Common myeloid progenitor, CD34-positive (primary cell): ENCODE data around the gene PPM1L.
"Not testable (repeated sequence)": the region's sequence is repeated elsewhere in the genome, so short reads cannot be mapped to it uniquely, and the experiment has no call there.

Experiments
- CTCF ChIA-PET: fragments of 350-600 bp; sonication (Branson Sonifier 250); formaldehyde crosslinking; loops from one replicate; lab custom pipeline; 2021; ENCODE audit warnings: antibody characterized with exemption; lab: Charles Lee
- POLR2A ChIA-PET: fragments of 350-600 bp; sonication (Branson Sonifier 250); formaldehyde crosslinking; loops from one replicate; lab custom pipeline; 2021; ENCODE audit warnings: antibody characterized with exemption; lab: Charles Lee
- DNase-seq, 3 donors: peaks; one replicate each; pipeline versions ENCODE4 v3.0.0 to v3.0.0-alpha.2; 2013
- H3K27ac ChIP-seq, 2 experiments: 1 replicate in 1 of 2; 2 replicates in 1 of 2; pipeline ENCODE4 v1.7.0; 2013; ENCODE audit warnings: inconsistent platforms in 2 of 2, low read length in 2 of 2, mild to moderate bottlenecking in 2 of 2, low read depth in 1 of 2, moderate library complexity in 1 of 2; ENCODE audit not compliant: severe bottlenecking in 2 of 2, insufficient read depth in 1 of 2, poor library complexity in 1 of 2
- H3K27me3 ChIP-seq, 5 experiments: replicated peaks in 2 of 5; 1 replicate in 3 of 5; 2 replicates in 2 of 5; pipeline versions ENCODE4 v1.6.1 to v1.7.0; 2013; ENCODE audit warnings: low read length in 4 of 5, mild to moderate bottlenecking in 2 of 5, moderate library complexity in 2 of 5, inconsistent platforms in 1 of 5; ENCODE audit not compliant: insufficient read depth in 5 of 5, control insufficient read depth in 4 of 5
- H3K36me3 ChIP-seq, 4 experiments: 1 replicate in 2 of 4; 2 replicates in 2 of 4; pipeline versions ENCODE4 v1.6.1 to v1.7.0; 2013; ENCODE audit warnings: low read length in 3 of 4, control low read depth in 1 of 4, mild to moderate bottlenecking in 1 of 4; ENCODE audit not compliant: control insufficient read depth in 4 of 4, insufficient read depth in 4 of 4
- H3K4me1 ChIP-seq, 4 experiments: 1 replicate in 3 of 4; 2 replicates in 1 of 4; pipeline versions ENCODE4 v1.6.1 to v1.7.1; 2013; ENCODE audit warnings: low read length in 3 of 4, mild to moderate bottlenecking in 3 of 4, control low read depth in 1 of 4, inconsistent platforms in 1 of 4, moderate library complexity in 1 of 4; ENCODE audit not compliant: control insufficient read depth in 4 of 4, insufficient read depth in 4 of 4; ENCODE audit errors: control extremely low read depth in 1 of 4
- H3K4me3 ChIP-seq, 7 experiments: 1 replicate in 4 of 7; 2 replicates in 3 of 7; pipeline versions ENCODE4 v1.5.1 to v1.7.0; 2013; ENCODE audit warnings: mild to moderate bottlenecking in 7 of 7, low read length in 6 of 7, moderate library complexity in 6 of 7, inconsistent platforms in 2 of 7, low read depth in 2 of 7, control low read depth in 1 of 7; ENCODE audit not compliant: insufficient read depth in 4 of 7, control insufficient read depth in 1 of 7; ENCODE audit errors: extremely low read depth in 1 of 7
- H3K9me3 ChIP-seq, 5 experiments: 1 replicate in 4 of 5; 2 replicates in 1 of 5; pipeline versions ENCODE4 v1.6.1 to v1.7.1; 2013; ENCODE audit warnings: low read length in 4 of 5, mild to moderate bottlenecking in 2 of 5, inconsistent platforms in 1 of 5, low read depth in 1 of 5, moderate library complexity in 1 of 5; ENCODE audit not compliant: control insufficient read depth in 4 of 5, insufficient read depth in 2 of 5; ENCODE audit errors: control extremely low read depth in 1 of 5
- WGBS: methylation state at CpG from one replicate; pipeline ENCODE4 v1.1.5; 2013; ENCODE audit not compliant: insufficient coverage; 5-methylcytosine and 5-hydroxymethylcytosine counted together

Gene PPM1L

GRCh38 chr3:160982491-160982890 is 226.5 kb downstream of the PPM1L start:
- no CpG with 5 or more reads among the region's 1 CpG for WGBS

DNA sequence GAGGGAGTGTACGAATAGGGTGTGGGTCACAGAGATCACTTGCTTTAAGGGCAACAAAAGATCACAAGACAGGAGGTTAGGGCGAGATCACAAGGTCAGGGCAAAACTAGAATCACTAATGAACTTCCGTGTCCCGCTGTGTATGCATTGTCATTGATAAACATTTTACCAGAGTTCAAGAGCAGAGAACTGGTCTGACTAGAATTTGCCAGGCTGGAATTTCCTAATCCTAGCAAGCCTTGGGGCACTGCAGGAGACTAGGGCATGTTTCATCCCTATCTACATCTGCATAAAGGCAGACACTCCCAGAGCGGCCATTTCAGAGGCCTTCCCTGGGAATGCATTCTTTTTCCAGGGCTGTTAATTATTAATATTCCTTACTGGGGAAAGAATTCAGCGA is 227.9 kb downstream of the PPM1L start:
- H3K4me1 ChIP-seq: peaks cover 12 to 38% (median 19%) of the 10 kb centered on the region in 4 experiments
- POLR2A ChIA-PET, H3K4me3 ChIP-seq, DNase-seq, H3K27ac ChIP-seq, H3K9me3 ChIP-seq, H3K36me3 ChIP-seq, H3K27me3 ChIP-seq: not testable (repeated sequence)
- CTCF ChIA-PET: interaction anchor here (0.8 to 1.3 kb wide), 2 partner anchors 28 to 52 kb away, joined by 3 read pairs; no protein-coding TSS in a partner anchor
- WGBS: 87% methylated on average over 3 of the region's 6 CpGs

More at GRCh38 chr3:160982491-160982890, 226.5 kb downstream of the PPM1L start:
- ChIA-PET POLR2A (no interaction called here), CTCF (interaction anchor here (0.6 to 1.3 kb wide), 4 partner anchors 13 to 293 kb away, joined by 3 to 4 read pairs (median 3); no protein-coding TSS in a partner anchor)
- H3K4me3 ChIP-seq: peak overlapping the region in 1 of 7 experiments; percentile 19
- H3K4me1 ChIP-seq: peaks cover 17 to 47% (median 24%) of the 10 kb centered on the region in 4 experiments
- peaks cover 0 to 4% (median 0%) of the 10 kb centered on the region in 4 experiments for H3K36me3 ChIP-seq
- H3K9me3 ChIP-seq: peaks cover 0 to 5% (median 0%) of the 10 kb centered on the region in 5 experiments
- H3K27ac ChIP-seq: no peak overlapping the region
- peak; percentile 20 to 74 (median 66) for DNase-seq
- no peaks in the 10 kb centered on the region for H3K27me3 ChIP-seq

- H3K4me3 ChIP-seq: no peak overlapping the region
- ChIA-PET CTCF (no interaction called here), POLR2A (no interaction called here)
- no peaks in the 10 kb centered on the region for H3K27me3 ChIP-seq
- no peak overlapping the region for H3K27ac ChIP-seq
- peak in 2 of 3 donors; percentile 19 to 45 for DNase-seq
- peaks cover 8 to 26% (median 11%) of the 10 kb centered on the region in 4 experiments for H3K4me1 ChIP-seq
- WGBS: no CpG with 5 or more reads among the region's 2 CpGs
- H3K9me3 ChIP-seq: no peaks in the 10 kb centered on the region
- no peaks in the 10 kb centered on the region for H3K36me3 ChIP-seq
Measured at GRCh38 chr3:160986069-160986468, 230.0 kb downstream of the PPM1L start.

GRCh38 chr3:160987982-160988964 is 232.2 kb downstream of the PPM1L start:
- Histone ChIP-seq H3K4me1 (peaks cover 0 to 10% (median 0%) of the 10 kb centered on the region in 4 experiments), H3K27me3 (no peaks in the 10 kb centered on the region), H3K36me3 (no peaks in the 10 kb centered on the region), H3K27ac (no peak overlapping the region), H3K9me3 (no peaks in the 10 kb centered on the region), H3K4me3 (no peak overlapping the region)
- CTCF ChIA-PET: interaction anchor here (1.1 kb wide), 1 partner anchor 11 kb away, joined by 4 read pairs; no protein-coding TSS in a partner anchor
- WGBS: 94% methylated on average over 2 of the region's 4 CpGs
- POLR2A ChIA-PET: no interaction called here
- no peak for DNase-seq

- ChIA-PET CTCF (no interaction called here), POLR2A (no interaction called here)
- Histone ChIP-seq H3K36me3 (no peaks in the 10 kb centered on the region), H3K9me3 (no peaks in the 10 kb centered on the region), H3K4me3 (no peak overlapping the region), H3K27me3 (no peaks in the 10 kb centered on the region), H3K27ac (no peak overlapping the region), H3K4me1 (peaks cover 0 to 8% (median 0%) of the 10 kb centered on the region in 4 experiments)
- WGBS: no CpG with 5 or more reads among the region's 2 CpGs
- DNase-seq: no peak
Measured at GRCh38 chr3:160990446-160990845, 234.4 kb downstream of the PPM1L start.

- ChIA-PET POLR2A (no interaction called here), CTCF (no interaction called here)
- H3K36me3 ChIP-seq: no peaks in the 10 kb centered on the region
- H3K27ac ChIP-seq: no peak overlapping the region
- peaks cover 0 to 3% (median 0%) of the 10 kb centered on the region in 5 experiments for H3K9me3 ChIP-seq
- WGBS: no CpG with 5 or more reads among the region's 3 CpGs
- no peak overlapping the region for H3K4me3 ChIP-seq
- DNase-seq: no peak
- no peaks in the 10 kb centered on the region for H3K27me3 ChIP-seq
- no peaks in the 10 kb centered on the region for H3K4me1 ChIP-seq
Measured at GRCh38 chr3:160992712-160993111, 236.7 kb downstream of the PPM1L start.

DNA sequence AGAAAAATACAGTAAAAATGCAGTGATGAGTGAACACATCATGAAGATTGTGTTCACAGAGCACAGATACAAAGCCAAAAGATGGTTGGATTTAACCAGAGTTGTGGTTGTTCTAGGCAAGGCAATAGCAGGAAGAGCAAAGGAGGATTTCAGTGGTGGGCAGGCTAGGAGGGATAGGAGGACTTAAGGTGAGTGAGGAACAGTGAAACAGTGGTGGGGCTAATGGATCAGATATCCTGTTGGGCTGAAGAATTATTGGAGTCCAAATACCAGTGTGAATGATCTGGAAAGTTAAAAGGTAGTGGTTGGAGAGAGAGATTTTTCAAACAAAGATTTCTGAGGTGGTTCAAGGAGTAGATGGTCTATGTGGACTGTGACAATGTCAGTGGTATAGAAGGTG is 240.8 kb downstream of the PPM1L start:
- ChIA-PET POLR2A (no interaction called here), CTCF (no interaction called here)
- Histone ChIP-seq H3K27me3 (no peaks in the 10 kb centered on the region), H3K4me1 (peaks cover 0 to 4% (median 1%) of the 10 kb centered on the region in 4 experiments), H3K4me3 (no peak overlapping the region), H3K36me3 (no peaks in the 10 kb centered on the region), H3K9me3 (peaks cover 0 to 3% (median 0%) of the 10 kb centered on the region in 5 experiments), H3K27ac (no peak overlapping the region)
- no peak for DNase-seq
